Testis (tissue), 2 donors: ENCODE data around the gene TGFA.

Source experiments
- POLR2A ChIP-seq: fragments of 450-650 bp; IDR thresholded peaks from one replicate; pipeline ENCODE4 v1.6.1; 2017; ENCODE audit warnings: antibody characterized with exemption, mild to moderate bottlenecking, moderate library complexity
- TF ChIP-seq, protein P1 (sequence below), 3 experiments: fragments of 450-650 bp in 2 of 3; fragments of 200-600 bp in 1 of 3; sonication (generic) in 1 of 3; IDR thresholded peaks; one replicate each; pipeline ENCODE4 v1.5.1; 2016 to 2019; ENCODE audit warnings: antibody characterized with exemption in 3 of 3, mild to moderate bottlenecking in 2 of 3, moderate library complexity in 1 of 3

DNA sequence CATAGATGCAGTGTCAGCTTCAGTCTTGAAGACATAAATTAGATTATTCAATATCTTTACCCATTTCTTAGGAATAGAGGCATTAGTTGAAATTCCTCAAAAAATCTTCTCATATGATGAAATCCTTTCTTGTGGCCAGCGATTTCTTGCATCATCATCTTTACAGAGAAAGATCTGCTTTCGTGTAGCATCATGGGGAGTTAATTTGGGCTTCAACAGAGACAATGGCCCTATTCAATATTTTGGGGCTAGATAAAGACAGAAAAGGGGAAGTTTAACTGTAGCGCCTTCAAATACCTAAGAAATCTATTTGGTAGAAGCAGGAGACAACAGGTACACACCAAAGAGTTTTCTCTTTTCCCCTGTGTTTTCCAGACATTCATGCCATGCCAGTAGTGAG, 73.8 kb downstream of the TGFA start:
- no peak for TF ChIP-seq POLR2A
- TF ChIP-seq, protein P1, sequence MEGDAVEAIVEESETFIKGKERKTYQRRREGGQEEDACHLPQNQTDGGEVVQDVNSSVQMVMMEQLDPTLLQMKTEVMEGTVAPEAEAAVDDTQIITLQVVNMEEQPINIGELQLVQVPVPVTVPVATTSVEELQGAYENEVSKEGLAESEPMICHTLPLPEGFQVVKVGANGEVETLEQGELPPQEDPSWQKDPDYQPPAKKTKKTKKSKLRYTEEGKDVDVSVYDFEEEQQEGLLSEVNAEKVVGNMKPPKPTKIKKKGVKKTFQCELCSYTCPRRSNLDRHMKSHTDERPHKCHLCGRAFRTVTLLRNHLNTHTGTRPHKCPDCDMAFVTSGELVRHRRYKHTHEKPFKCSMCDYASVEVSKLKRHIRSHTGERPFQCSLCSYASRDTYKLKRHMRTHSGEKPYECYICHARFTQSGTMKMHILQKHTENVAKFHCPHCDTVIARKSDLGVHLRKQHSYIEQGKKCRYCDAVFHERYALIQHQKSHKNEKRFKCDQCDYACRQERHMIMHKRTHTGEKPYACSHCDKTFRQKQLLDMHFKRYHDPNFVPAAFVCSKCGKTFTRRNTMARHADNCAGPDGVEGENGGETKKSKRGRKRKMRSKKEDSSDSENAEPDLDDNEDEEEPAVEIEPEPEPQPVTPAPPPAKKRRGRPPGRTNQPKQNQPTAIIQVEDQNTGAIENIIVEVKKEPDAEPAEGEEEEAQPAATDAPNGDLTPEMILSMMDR (IDR thresholded peaks at IDR 0.05), result no peak
